WTC11 (cell line): ENCODE results near the gene PMEPA1. TPM values are rescaled to one million over a fixed set of nuclear protein-coding genes. Genes with fewer than 3 reads are reported as not detected.

Source experiments
- ATAC-seq: fragments of 200-7000 bp; cut with Tn5 transposase; 2 replicates; pipeline ENCODE4 v1.10.0; 2021; ENCODE audit warnings: mild to moderate bottlenecking, moderate library complexity
- CTCF ChIA-PET: fragments of 300-600 bp; sonication (Branson Sonifier 250); formaldehyde crosslinking; loops from one replicate; lab custom pipeline; 2021; ENCODE audit warnings: antibody characterized with exemption; lab: Charles Lee
- POLR2A ChIA-PET: fragments of 350-600 bp; sonication (Branson Sonifier 250); formaldehyde crosslinking; loops from one replicate; lab custom pipeline; 2021; ENCODE audit warnings: antibody characterized with exemption; lab: Charles Lee
- DNase-seq: peaks from one replicate; pipeline ENCODE4 v3.0.0; 2021; ENCODE audit warnings: low spot score
- H3K27ac Mint-ChIP-seq: 2 replicates; pipeline ENCODE4 v1.8.0; 2021; ENCODE audit warnings: mixed read lengths
- H3K27me3 Mint-ChIP-seq: 2 replicates; pipeline ENCODE4 v1.8.0; 2021; ENCODE audit warnings: low read depth, mild to moderate bottlenecking, moderate library complexity, mixed read lengths
- H3K36me3 Mint-ChIP-seq: 2 replicates; pipeline ENCODE4 v1.8.0; 2021; ENCODE audit warnings: mixed read lengths
- H3K4me1 Mint-ChIP-seq: 2 replicates; pipeline ENCODE4 v1.8.0; 2022; ENCODE audit warnings: mixed read lengths
- H3K4me3 Mint-ChIP-seq: 2 replicates; pipeline ENCODE4 v1.8.0; 2021; ENCODE audit warnings: mild to moderate bottlenecking, moderate library complexity, mixed read lengths
- H3K9me3 Mint-ChIP-seq: 2 replicates; pipeline ENCODE4 v1.8.0; 2021; ENCODE audit warnings: mixed read lengths
- ATF3 ChIP-seq: sonication (generic); formaldehyde crosslinking; conservative IDR thresholded peaks from 2 replicates; pipeline ENCODE4 v1.8.1; 2022; ENCODE audit warnings: mild to moderate bottlenecking, missing genetic modification reagents
- FOXK1 ChIP-seq: sonication (generic); formaldehyde crosslinking; IDR thresholded peaks from 2 replicates; pipeline ENCODE4 v1.8.0; 2022; ENCODE audit warnings: mild to moderate bottlenecking, moderate library complexity, missing genetic modification reagents
- GRHL2 ChIP-seq: fragments of 250-450 bp; sonication (Bioruptor Pico); IDR thresholded peaks from 2 replicates; pipeline ENCODE4 v1.8.0; 2022; ENCODE audit warnings: mild to moderate bottlenecking, moderate library complexity; ENCODE audit not compliant: insufficient replicate concordance, severe bottlenecking
- GTF2I ChIP-seq: fragments of 250-450 bp; sonication (Bioruptor Pico); conservative IDR thresholded peaks from 2 replicates; pipeline ENCODE4 v1.4.0; 2021; ENCODE audit warnings: mild to moderate bottlenecking
- IRF1 ChIP-seq: sonication (generic); formaldehyde crosslinking; IDR thresholded peaks from 2 replicates; pipeline ENCODE4 v1.8.0; 2023; ENCODE audit warnings: missing genetic modification reagents
- NFYB ChIP-seq: sonication (generic); formaldehyde crosslinking; conservative IDR thresholded peaks from 2 replicates; pipeline ENCODE4 v1.8.0; 2022; ENCODE audit warnings: low read depth, missing genetic modification reagents
- NR2C2 ChIP-seq: sonication (generic); formaldehyde crosslinking; IDR thresholded peaks from 2 replicates; pipeline ENCODE4 v1.8.0; 2022; ENCODE audit warnings: mild to moderate bottlenecking, missing genetic modification reagents
- OVOL2 ChIP-seq: fragments of 250-450 bp; sonication (Bioruptor Pico); IDR thresholded peaks from 2 replicates; pipeline ENCODE4 v1.9.0; 2021; ENCODE audit warnings: mild to moderate bottlenecking, borderline replicate concordance
- PRRX2 ChIP-seq: fragments of 250-450 bp; sonication (Bioruptor Pico); IDR thresholded peaks from 2 replicates; pipeline ENCODE4 v1.8.0; 2021; ENCODE audit warnings: mild to moderate bottlenecking
- ZBTB43 ChIP-seq: sonication (generic); formaldehyde crosslinking; IDR thresholded peaks from 2 replicates; pipeline ENCODE4 v1.8.1; 2023; ENCODE audit warnings: mild to moderate bottlenecking, missing genetic modification reagents
- ZNF121 ChIP-seq: sonication (generic); formaldehyde crosslinking; IDR thresholded peaks from 2 replicates; pipeline ENCODE4 v1.8.0; 2023; ENCODE audit warnings: missing genetic modification reagents
- ZNF671 ChIP-seq: fragments of 250-450 bp; sonication (Bioruptor Pico); IDR thresholded peaks from 2 replicates; pipeline ENCODE4 v1.8.0; 2021; ENCODE audit warnings: mild to moderate bottlenecking
- total RNA-seq: library from RNA; stranded (reverse); gene quantifications from 3 replicates; pipeline ENCODE4 v1.2.3, GENCODE V29; 2021
- TF ChIP-seq, protein P1 (sequence below): fragments of 250-450 bp; sonication (Bioruptor Pico); IDR thresholded peaks from 2 replicates; pipeline ENCODE4 v1.9.0; 2021; ENCODE audit warnings: mild to moderate bottlenecking, borderline replicate concordance
- TF ChIP-seq, protein P2 (sequence below): fragments of 250-450 bp; sonication (Bioruptor Pico); conservative IDR thresholded peaks from 2 replicates; pipeline ENCODE4 v1.9.0; 2021; ENCODE audit warnings: mild to moderate bottlenecking
- TF ChIP-seq, protein P3 (sequence below): sonication (generic); formaldehyde crosslinking; IDR thresholded peaks from 2 replicates; pipeline ENCODE4 v1.8.1; 2022; ENCODE audit warnings: low read depth, missing genetic modification reagents, borderline replicate concordance

PMEPA1 gene
- total RNA-seq, 1 experiment from 2014 or later: 40.6 TPM

GRCh38 chr20:57652606-57653545 lies 56.9 kb downstream of the PMEPA1 start (continued):
- TF ChIP-seq, protein P1, sequence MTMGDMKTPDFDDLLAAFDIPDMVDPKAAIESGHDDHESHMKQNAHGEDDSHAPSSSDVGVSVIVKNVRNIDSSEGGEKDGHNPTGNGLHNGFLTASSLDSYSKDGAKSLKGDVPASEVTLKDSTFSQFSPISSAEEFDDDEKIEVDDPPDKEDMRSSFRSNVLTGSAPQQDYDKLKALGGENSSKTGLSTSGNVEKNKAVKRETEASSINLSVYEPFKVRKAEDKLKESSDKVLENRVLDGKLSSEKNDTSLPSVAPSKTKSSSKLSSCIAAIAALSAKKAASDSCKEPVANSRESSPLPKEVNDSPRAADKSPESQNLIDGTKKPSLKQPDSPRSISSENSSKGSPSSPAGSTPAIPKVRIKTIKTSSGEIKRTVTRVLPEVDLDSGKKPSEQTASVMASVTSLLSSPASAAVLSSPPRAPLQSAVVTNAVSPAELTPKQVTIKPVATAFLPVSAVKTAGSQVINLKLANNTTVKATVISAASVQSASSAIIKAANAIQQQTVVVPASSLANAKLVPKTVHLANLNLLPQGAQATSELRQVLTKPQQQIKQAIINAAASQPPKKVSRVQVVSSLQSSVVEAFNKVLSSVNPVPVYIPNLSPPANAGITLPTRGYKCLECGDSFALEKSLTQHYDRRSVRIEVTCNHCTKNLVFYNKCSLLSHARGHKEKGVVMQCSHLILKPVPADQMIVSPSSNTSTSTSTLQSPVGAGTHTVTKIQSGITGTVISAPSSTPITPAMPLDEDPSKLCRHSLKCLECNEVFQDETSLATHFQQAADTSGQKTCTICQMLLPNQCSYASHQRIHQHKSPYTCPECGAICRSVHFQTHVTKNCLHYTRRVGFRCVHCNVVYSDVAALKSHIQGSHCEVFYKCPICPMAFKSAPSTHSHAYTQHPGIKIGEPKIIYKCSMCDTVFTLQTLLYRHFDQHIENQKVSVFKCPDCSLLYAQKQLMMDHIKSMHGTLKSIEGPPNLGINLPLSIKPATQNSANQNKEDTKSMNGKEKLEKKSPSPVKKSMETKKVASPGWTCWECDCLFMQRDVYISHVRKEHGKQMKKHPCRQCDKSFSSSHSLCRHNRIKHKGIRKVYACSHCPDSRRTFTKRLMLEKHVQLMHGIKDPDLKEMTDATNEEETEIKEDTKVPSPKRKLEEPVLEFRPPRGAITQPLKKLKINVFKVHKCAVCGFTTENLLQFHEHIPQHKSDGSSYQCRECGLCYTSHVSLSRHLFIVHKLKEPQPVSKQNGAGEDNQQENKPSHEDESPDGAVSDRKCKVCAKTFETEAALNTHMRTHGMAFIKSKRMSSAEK (CRISPR knock-in tag): no peak
- TF ChIP-seq GTF2I (CRISPR knock-in tag): no peak

GRCh38 chr20:57651881-57652605 lies 57.8 kb downstream of the PMEPA1 start:
- H3K27ac Mint-ChIP-seq: no peak overlapping the region
- no peaks in the 10 kb centered on the region for H3K9me3 Mint-ChIP-seq
- ChIA-PET POLR2A (no interaction called here), CTCF (no interaction called here)
- H3K4me3 Mint-ChIP-seq: no peak overlapping the region
- TF ChIP-seq ZBTB43 (CRISPR knock-in tag) (no peak), OVOL2 (CRISPR knock-in tag) (no peak), GRHL2 (no peak), ATF3 (CRISPR knock-in tag) (no peak), NFYB (no peak), PRRX2 (CRISPR knock-in tag) (no peak), ZNF121 (CRISPR knock-in tag) (no peak), ZNF671 (no peak), IRF1 (CRISPR knock-in tag) (no peak), FOXK1 (CRISPR knock-in tag) (no peak), NR2C2 (no peak)
- TF ChIP-seq, protein P1 (CRISPR knock-in tag): no peak
- TF ChIP-seq, protein P2, sequence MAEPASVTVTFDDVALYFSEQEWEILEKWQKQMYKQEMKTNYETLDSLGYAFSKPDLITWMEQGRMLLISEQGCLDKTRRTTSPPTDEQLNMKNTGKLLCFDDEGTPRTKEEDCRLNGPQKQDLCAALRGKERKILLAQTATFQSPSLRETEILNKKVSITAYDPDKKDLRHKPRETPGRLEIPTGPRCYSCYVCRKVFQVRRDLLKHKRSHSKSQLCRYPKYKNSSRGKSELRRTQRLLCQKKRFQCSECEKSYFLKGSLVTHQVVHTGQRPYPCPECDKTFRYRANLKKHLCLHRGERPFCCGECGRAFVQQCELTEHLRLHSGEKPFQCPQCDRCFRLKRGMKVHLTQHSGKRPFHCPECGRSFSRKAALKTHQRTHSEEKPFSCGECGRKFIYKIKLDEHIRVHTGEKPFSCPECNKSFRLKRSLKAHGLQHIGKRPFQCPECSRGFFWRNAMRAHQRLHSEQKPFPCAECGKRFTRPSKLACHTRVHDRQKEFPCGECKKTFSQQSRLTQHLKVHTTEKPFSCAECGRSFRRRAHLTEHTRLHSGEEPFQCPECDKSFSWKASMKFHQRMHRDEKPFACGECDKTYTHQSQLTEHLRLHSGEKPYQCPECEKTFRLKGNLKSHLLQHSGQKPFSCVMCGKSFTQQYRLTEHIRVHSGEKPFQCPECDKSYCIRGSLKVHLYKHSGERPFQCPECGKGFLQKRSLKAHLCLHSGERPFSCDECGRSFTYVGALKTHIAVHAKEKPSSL (CRISPR knock-in tag): no peak
- TF ChIP-seq, protein P3, sequence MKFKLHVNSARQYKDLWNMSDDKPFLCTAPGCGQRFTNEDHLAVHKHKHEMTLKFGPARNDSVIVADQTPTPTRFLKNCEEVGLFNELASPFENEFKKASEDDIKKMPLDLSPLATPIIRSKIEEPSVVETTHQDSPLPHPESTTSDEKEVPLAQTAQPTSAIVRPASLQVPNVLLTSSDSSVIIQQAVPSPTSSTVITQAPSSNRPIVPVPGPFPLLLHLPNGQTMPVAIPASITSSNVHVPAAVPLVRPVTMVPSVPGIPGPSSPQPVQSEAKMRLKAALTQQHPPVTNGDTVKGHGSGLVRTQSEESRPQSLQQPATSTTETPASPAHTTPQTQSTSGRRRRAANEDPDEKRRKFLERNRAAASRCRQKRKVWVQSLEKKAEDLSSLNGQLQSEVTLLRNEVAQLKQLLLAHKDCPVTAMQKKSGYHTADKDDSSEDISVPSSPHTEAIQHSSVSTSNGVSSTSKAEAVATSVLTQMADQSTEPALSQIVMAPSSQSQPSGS (CRISPR knock-in tag): no peak
- peaks cover 24% of the 10 kb centered on the region for H3K4me1 Mint-ChIP-seq
- DNase-seq (no peak), ATAC-seq (no peak)
- no peaks in the 10 kb centered on the region for H3K27me3 Mint-ChIP-seq
- H3K36me3 Mint-ChIP-seq: peaks cover 16% of the 10 kb centered on the region
